OCI-LY1 (cell line): ENCODE measurements around the gene AIRE.

Source experiments
- H2AFZ ChIP-seq: fragments of 200-600 bp; sonication (generic), shearing (Covaris generic); 2 replicates; pipeline ENCODE4 v1.6.0; 2014; ENCODE audit warnings: antibody characterized with exemption, mild to moderate bottlenecking, low read length
- H3F3A ChIP-seq: fragments of 200-600 bp; sonication (generic), shearing (Covaris generic); 2 replicates; pipeline ENCODE4 v1.6.0; 2014; ENCODE audit warnings: mild to moderate bottlenecking, antibody characterized with exemption, low read length, moderate library complexity; ENCODE audit not compliant: insufficient read depth
- H3K27ac ChIP-seq: fragments of 200-600 bp; sonication (generic); 2 replicates; pipeline ENCODE4 v1.5.1; 2014; ENCODE audit warnings: low read length, mixed run types, mild to moderate bottlenecking, low read depth; ENCODE audit not compliant: poor library complexity, severe bottlenecking
- H3K27me3 ChIP-seq: fragments of 200-600 bp; sonication (generic); 2 replicates; pipeline ENCODE4 v1.6.0; 2014; ENCODE audit warnings: antibody characterized with exemption, mild to moderate bottlenecking, low read length, moderate library complexity; ENCODE audit not compliant: insufficient read depth
- H3K36me3 ChIP-seq: fragments of 200-600 bp; sonication (generic); 2 replicates; pipeline ENCODE4 v1.6.1; 2014; ENCODE audit warnings: mild to moderate bottlenecking, antibody characterized with exemption, low read length, moderate library complexity, mixed read lengths; ENCODE audit not compliant: insufficient read depth
- H3K4me1 ChIP-seq: fragments of 200-600 bp; sonication (generic); 2 replicates; pipeline ENCODE4 v1.5.1; 2014; ENCODE audit warnings: mild to moderate bottlenecking, low read length, moderate library complexity; ENCODE audit not compliant: insufficient read depth, severe bottlenecking
- H3K4me2 ChIP-seq: fragments of 200-600 bp; sonication (generic), shearing (Covaris generic); 2 replicates; pipeline ENCODE4 v1.6.1; 2014; ENCODE audit warnings: low read length
- H3K4me3 ChIP-seq: fragments of 200-600 bp; sonication (generic); 2 replicates; pipeline ENCODE4 v1.5.1; 2014; ENCODE audit warnings: low read length, low read depth, mild to moderate bottlenecking, mixed read lengths; ENCODE audit not compliant: poor library complexity, severe bottlenecking
- H3K79me2 ChIP-seq: fragments of 200-600 bp; shearing (Covaris generic); 2 replicates; pipeline ENCODE4 v1.6.1; 2016; ENCODE audit warnings: mixed run types, low read length, mixed read lengths; ENCODE audit not compliant: insufficient read depth
- H3K9ac ChIP-seq: fragments of 200-600 bp; sonication (generic), shearing (Covaris generic); 2 replicates; pipeline ENCODE4 v1.6.1; 2014; ENCODE audit warnings: mild to moderate bottlenecking, low read length, mixed read lengths
- H3K9me2 ChIP-seq: fragments of 200-600 bp; sonication (generic), shearing (Covaris generic); 2 replicates; pipeline ENCODE4 v1.6.1; 2014; ENCODE audit warnings: low read depth, mild to moderate bottlenecking, low read length, mixed read lengths
- H3K9me3 ChIP-seq: fragments of 200-600 bp; shearing (Covaris generic); 2 replicates; pipeline ENCODE4 v1.6.1; 2014; ENCODE audit warnings: low read length, mixed read lengths
- H4K20me1 ChIP-seq: fragments of 200-600 bp; sonication (generic), shearing (Covaris generic); 2 replicates; pipeline ENCODE4 v1.6.0; 2016; ENCODE audit warnings: mild to moderate bottlenecking, low read length; ENCODE audit not compliant: insufficient read depth
- CTCF ChIP-seq: fragments of 200-600 bp; sonication (generic), shearing (Covaris generic); IDR thresholded peaks from 2 replicates; pipeline ENCODE4 v1.5.1; 2017; ENCODE audit warnings: mild to moderate bottlenecking, antibody characterized with exemption, low read length, moderate library complexity, mixed read lengths
- EZH2 ChIP-seq: fragments of 200-600 bp; sonication (generic), shearing (Covaris generic); IDR thresholded peaks from 2 replicates; pipeline ENCODE4 v1.8.0; 2017; ENCODE audit warnings: borderline replicate concordance, mixed run types, mild to moderate bottlenecking, antibody characterized with exemption, low read length, moderate library complexity, mixed read lengths

AIRE gene

GRCh38 chr21:44317241-44317782 is 31.6 kb downstream of the AIRE start:
- Histone ChIP-seq H2AFZ (no peak overlapping the region), H3K4me2 (no peak overlapping the region), H3F3A (no peaks in the 10 kb centered on the region), H3K9me2 (no peaks in the 10 kb centered on the region), H3K36me3 (peaks cover 42% of the 10 kb centered on the region), H3K4me3 (no peak overlapping the region), H3K27ac (no peak overlapping the region), H3K9me3 (no peaks in the 10 kb centered on the region), H3K4me1 (no peaks in the 10 kb centered on the region), H3K9ac (no peak overlapping the region), H4K20me1 (no peaks in the 10 kb centered on the region), H3K79me2 (no peaks in the 10 kb centered on the region), H3K27me3 (no peaks in the 10 kb centered on the region)
- TF ChIP-seq EZH2 = no peak
- TF ChIP-seq CTCF = no peak

GRCh38 chr21:44317871-44318270 is 32.2 kb downstream of the AIRE start:
- Histone ChIP-seq H3K4me3 (no peak overlapping the region), H3F3A (no peaks in the 10 kb centered on the region), H4K20me1 (no peaks in the 10 kb centered on the region), H3K4me1 (no peaks in the 10 kb centered on the region), H3K36me3 (peaks cover 37% of the 10 kb centered on the region), H3K27me3 (no peaks in the 10 kb centered on the region), H3K27ac (no peak overlapping the region), H3K79me2 (no peaks in the 10 kb centered on the region), H3K9me3 (no peaks in the 10 kb centered on the region), H2AFZ (no peak overlapping the region), H3K9me2 (no peaks in the 10 kb centered on the region), H3K9ac (no peak overlapping the region), H3K4me2 (no peak overlapping the region)
- no peak for TF ChIP-seq CTCF
- no peak for TF ChIP-seq EZH2

GRCh38 chr21:44318489-44319285 is 33.0 kb downstream of the AIRE start:
- Histone ChIP-seq H3K27me3 (no peaks in the 10 kb centered on the region), H3K9ac (no peak overlapping the region), H2AFZ (no peak overlapping the region), H3K27ac (no peak overlapping the region), H3F3A (no peaks in the 10 kb centered on the region), H3K36me3 (peaks cover 35% of the 10 kb centered on the region), H3K9me2 (no peaks in the 10 kb centered on the region), H3K4me3 (no peak overlapping the region), H4K20me1 (no peaks in the 10 kb centered on the region), H3K9me3 (no peaks in the 10 kb centered on the region), H3K4me1 (no peaks in the 10 kb centered on the region), H3K79me2 (no peaks in the 10 kb centered on the region), H3K4me2 (no peak overlapping the region)
- TF ChIP-seq CTCF = no peak
- TF ChIP-seq EZH2 = no peak
